Umbilical cord (tissue), 2 donors: ENCODE measurements around the gene PFKM. TPM values are rescaled to one million over a fixed set of nuclear protein-coding genes. Genes with fewer than 3 reads are reported as not detected.
A peak's percentile ranks its signal among the peaks of the same experiment; 100 is the strongest.

Experiments used
- DNase-seq: peaks from one replicate; pipeline ENCODE4 v3.0.0-alpha.2; 2015; ENCODE audit warnings: low spot score
- total RNA-seq: library from RNA; depleted of rRNA; stranded (reverse); fragments of >200 nt; gene quantifications from one replicate; pipeline ENCODE4 v1.2.3, GENCODE V29; 2014; ENCODE audit warnings: low replicate concordance; ENCODE audit not compliant: insufficient read depth

PFKM gene
- total RNA-seq, 1 donor from 2014 or later: 74.9 TPM

DNA sequence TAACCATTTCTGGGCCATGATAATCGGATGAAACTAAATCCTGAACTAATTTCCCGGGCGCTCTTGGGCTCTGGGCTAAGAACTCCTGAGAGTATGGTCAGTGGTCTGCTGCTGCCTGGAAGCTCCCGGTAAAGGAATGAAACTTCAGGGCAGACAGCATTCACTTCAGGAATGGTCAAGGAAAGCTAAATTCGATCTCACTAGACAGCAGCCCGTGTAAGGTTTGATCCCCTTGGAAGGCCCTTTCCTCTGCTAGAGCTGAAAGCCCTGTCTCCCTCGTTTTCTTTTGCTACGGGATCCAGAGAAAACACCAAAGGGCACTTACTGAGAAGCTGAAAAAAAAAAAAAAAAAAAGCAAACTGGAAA lies 37.5 kb downstream of the PFKM start:
- peak; percentile 39 for DNase-seq

DNA sequence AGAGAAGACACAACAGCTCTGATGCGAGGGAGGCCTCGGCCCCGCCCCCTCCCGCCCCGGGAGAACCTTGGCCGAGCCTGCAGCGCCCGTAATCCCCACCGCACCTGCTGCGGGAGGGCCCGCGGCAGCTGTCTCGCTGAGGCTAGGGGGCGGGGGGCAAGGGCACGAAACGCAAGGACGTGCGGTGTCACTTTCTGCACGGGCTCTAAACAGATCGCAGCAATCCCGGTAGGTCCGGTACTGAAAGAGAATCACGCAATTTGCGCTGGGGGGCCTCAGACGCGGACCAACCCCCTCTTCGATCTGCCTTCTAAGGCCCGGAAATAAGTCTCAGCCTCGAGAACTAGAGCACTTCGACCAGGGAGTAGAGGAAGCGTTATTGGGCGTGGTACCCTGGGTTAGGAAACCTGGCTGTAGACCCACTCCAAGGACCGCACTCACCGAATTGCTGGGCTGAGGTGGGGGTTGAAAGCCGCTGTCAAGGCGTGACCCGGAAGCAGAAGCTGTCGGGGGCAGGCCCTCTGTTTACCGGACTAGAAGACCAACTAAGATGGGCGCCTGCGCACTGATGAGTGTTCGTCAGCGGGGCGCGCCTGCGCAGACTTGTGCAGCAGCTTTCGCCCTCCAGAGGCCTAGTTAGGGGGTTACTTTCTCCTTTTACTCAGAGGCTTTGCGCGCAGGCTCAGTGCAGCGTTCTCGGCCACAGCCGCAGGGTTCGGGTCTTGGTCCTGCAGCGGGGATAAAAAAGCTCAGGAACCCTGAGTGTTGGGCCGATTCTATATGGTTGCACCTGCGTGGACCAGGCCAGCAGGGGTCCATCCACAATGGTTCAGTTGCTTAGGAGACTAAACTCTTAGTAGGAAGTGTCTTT lies 38.1 kb downstream of the PFKM start, which contains the start of gene ASB8:
Gene ASB8, minus strand, starts transcription at position 498 of the 871 bp plus-strand sequence. CDS start 4,019 bp downstream, outside the sequence.
- peak; percentile 99 for DNase-seq

DNA sequence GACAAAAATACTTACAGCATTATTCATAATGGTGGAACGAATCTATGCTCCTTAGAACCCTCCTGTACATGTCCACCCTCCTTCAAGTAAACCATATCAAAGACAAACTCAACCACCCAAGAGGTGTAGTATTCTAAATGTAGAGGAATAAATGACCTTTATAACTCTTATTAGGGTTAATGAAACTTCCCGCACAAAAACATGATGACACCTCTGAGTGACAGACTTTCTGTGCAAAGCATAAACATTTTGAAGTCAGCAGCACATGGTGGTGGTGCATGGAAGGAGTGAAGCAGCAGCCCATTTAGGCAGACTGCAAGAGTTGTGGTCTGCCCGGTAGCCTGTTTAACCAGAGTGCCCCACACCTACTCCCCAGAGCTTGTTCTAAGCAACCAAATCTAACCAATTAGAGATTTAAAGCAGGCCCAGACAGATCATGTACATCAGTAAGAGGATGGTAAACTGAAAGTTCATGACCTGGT lies 38.8 kb downstream of the PFKM start:
- DNase-seq: no peak

DNA sequence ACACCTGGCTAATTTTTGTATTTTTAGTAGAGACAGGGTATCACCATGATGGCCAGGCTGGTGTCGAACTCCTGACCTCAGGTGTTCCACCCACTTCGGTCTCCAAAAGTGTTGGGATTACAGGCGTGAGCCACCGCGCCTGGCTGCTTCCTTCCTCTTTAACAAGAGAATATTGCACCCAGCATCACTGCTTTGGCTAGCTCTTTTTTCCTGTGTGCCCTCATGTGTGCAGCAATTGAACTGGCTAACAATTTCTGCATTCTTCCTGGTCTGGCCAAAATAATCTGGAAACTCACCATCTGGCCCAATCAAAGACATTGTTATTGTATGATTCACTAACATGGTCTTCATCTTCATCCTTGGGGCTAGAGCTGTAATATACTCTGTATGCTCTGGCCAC lies 40.9 kb downstream of the PFKM start:
- DNase-seq: no peak

DNA sequence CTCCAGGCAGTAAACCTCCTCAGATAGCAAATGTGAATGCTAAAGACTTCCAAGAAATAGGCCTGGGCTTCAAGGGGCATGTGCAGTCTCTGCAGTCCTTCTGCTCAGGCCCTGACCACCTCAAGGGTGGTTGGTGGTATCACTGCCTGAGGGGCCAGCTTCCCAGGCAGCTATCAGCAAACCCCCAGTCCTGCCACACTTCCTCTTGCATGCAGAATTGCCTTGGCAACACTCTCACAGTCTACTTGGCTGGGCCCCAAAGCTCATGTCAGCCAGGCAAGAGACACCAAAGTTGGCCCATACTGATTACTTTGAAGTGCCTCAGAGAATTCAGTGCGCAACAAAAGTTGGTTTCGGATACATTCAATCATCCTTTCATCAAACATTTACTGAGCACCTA lies 41.6 kb downstream of the PFKM start:
- DNase-seq: peak; percentile 38

DNA sequence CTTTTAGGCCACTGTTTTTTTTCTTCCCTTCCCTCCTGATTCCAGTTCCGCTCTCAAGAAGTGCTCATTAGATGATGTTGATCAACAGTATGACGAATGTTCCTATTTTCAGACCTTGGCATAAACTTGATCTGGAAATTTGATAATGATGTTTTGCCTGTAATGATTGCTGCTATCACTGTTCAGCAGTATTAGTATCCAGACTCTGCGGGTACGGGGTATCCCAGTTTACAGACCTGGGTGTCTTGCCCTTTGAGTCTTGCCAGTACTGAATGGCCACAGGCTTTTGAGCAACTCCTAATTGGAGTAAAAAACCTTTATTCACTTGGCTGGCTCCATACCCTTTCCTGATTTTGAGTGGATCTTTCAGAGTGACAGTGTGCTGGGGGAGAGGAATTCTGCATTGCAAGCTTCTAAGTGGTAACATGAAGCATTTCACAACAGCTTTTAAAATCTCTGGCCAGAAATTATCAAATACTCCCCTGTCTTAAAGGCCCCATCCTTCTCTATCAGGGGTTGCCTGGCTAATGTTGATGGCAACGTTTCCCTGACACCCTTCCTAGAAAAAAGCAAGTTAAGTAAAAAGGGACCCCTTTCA lies 44.1 kb downstream of the PFKM start:
- peak; percentile 33 for DNase-seq

DNA sequence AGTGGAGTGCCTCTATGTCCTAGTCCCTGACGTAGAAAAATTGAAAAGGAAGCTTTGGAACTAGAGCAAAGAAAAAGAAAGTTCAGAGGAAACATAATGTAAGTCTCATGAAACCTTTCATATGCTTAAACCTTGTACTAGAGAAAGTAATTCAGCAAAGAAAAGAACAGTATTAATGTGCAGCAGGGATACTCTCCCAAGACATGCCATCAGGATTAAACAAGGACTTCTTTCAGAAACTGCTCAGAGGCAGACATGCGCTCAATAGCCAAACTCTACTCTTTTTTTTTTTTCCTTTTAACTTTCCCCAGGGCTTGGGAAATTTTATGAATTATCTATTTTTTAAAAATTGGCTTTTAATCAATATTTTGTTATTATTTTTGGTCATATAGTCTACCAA lies 45.3 kb downstream of the PFKM start:
- DNase-seq: peak; percentile 28

DNA sequence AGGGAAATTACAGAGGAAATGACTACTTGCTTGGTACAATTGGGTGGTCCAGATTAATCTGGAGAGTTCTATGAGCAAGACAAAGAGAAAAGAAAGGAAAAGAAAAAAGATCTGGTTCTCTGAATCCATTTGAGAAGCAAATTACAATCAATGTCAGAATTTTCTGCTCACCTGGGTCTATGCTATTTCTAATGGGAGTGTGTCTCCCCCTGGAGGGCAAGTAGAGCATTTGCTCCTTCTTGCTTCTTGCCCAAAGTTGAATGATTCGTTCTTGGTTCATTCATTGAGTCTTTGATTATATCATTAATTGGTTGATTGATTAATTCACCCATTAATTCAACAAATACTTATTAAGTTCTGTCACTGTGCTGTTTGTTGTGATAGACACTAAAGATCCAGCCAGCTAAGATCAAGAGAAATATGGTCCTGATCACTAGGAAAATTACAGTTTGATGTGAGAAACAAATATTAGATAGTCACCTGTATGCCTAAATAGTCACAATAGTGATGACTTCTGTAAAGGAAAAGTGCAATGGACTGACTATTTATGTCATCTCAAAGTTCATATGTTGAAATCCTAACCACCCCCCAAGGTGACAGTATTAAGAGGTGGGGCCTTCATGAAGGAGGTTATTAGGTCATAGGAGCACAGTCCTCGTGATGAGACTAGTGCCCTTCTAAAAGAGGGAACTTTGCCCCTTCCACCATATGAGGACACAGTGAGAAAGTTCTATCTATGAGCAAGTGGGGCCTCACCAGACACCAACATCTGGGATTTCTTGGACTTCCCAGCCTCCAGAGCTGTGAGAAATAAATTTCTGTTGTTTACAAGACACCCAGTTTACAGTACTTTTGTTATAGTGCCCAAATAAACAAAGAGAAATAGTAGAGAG lies 46.2 kb downstream of the PFKM start:
- DNase-seq: peak; percentile 57

DNA sequence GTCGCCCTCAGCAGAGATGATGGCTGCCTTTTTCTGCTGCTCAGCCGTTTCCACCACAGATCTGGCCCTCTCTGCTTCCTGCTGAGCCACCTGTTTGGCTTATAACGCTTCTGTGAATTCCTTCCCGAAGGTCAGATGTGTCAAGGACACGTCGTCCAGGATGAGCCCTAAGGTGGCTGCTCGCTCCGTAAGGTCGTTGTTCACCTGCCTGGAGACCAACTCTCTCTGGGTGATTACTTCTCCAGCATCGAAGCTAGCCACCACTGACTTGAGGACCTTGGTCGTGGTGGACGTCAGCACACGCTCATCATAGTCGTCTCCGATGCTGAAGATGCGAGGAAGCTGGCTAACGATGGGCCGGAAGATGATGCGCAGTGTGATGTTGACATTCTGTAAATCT lies 49.8 kb downstream of the PFKM start:
- no peak for DNase-seq

DNA sequence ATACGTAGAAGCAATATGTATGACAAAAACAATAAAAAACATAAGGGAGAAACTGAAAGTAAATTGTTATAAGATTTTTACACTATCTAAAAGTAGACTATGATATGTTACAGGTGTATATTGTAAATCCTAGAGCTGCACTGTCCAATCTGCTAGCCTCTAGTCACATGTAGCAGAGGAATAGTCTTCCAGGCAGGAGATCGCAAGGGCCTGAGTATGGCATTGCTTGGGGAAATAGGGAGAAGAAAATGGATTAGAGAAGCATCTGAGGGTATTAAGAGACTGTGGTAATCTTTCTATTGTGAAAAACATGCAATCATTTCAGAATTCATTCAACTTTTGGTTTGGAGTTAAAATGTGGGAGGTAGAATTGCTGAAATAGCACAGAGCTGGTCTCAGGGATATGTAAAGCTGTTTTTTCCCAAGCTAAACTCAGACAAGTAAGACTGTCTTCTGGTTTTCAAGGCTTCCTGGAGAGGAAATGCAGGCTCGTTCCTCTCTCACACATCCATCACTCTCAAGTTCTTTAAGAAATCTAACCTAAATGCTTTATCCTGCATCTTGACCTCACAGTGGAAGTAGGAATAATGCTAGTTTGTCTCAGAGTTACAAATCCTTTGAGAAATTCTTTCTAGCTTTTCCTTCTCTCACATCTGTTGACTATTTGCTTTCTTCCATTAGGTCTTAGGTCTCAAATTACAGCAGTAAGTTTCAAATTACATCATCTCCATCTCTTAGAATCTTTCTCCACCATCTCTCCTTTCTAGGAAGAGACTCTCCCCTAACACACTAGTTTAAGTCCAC lies 56.7 kb downstream of the PFKM start:
- peak; percentile 67 for DNase-seq

DNA sequence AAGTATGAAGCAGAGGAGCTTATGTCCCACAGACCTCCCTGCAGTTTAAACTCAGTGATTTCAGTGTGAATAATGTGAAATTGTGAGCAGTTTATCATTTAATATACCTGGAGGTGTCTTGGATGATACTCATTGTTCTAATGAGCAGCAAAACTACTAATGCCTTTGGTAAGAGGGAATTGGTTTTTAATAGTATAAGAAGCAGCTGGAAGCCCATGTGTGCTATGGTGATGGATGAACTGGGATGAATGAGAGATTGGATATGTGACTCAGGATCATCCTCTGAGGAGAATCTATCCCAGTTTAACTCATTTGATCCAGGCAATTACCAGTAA lies 57.2 kb downstream of the PFKM start:
- no peak for DNase-seq

DNA sequence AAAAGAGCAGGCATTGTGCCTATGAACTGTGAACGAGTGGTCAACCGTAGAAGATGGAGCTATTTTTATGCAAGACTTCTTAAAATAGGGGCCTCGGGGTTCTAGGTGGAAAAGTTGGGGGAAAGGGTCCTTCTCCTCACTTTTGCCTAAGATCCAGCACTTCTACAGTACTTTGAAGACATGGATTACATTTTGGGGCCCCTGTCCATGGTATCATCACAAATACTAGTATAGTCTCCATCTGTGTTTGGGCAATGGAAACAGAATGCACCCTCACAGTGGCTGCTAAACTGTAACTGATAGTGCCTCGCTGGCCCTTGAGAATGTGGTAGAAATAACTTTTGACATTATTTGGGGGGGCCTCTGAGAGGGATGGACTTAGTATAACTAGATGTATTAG lies 58.8 kb downstream of the PFKM start:
- DNase-seq: no peak

DNA sequence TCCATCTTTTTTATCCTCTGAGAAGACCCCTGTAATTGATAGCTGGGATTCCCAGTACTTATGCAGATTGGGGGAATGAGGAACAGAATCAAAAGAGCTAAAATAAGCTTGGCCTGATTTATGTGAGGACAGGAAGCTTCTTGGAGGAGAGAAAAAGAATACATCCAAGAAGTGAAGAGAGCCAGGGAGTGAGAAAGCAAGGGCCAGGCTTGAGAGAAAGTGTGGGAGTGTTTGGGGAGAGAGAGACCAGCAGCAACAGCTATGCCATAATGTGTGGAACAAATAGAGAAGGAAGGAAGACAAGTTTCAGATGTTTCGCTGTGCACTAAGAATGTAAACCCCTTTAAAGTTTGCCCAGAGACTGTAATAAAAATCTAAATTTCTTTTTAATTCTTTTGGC lies 60.3 kb downstream of the PFKM start:
- DNase-seq: no peak

DNA sequence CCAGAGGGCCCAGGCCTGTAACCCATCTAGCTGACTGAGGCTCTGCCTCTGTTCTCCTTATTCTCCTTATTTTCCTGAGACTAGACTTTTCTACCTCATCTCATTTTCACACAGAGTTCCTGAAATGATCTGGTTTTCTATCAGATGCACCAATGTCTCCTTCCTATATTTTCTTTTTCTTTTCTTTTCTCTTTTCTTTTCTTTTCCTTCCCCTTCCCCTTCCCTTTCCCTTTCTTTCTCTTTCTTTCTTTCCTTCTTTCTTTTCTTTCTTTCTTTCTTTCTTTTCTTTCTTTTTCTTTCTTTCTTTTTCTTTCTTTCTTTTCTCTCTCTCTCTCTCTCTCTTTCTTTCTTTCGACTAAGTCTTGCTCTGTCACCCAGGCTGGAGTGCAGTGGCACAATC lies 61.3 kb downstream of the PFKM start:
- DNase-seq: no peak

DNA sequence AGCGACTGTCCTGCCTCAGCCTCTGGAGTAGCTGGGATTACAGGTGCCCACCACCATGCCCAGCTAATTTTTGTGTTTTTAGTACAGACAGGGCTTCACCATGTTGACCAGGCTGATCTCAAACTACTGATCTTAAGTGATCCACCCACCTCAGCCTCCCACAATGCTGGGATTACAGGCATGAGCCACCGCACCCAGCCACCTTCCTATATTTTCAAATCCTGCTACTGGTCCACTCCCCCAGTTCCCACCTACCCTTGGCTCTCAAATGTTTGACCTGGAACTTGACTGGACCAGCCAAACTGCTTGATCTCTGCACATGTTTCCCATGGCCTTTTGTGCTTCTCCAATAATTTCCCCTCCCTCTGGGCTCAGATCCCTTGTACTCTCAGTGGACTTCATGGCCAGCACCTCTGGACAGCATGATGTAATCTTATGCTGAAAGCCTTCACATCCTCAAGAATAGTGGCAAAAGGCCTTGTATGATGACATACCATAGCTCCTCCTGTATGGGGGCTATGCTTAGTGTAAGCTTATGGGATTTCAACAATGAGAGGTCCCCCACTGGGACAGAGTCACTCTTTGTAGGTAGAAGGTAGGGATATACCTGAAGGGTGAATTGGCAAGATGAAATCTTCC lies 61.8 kb downstream of the PFKM start:
- DNase-seq: no peak

DNA sequence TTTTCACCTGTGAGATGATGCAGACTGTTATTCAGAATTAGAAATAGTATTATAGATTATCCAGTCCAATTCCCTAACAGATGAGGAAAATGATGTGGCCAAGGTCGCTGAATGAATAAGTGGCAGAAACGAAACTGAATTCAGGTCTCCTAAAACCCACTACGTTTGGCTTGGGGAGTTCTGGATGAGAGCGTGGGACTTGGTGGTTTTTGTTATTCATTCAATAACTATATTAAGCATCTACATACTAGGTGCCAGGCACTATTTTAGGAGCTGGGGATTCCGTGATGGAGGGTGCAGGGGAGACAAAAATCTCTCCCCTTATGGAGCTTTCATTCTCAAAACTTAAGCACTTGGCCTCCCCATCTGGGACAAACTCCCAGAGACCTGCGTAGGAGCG lies 63.5 kb downstream of the PFKM start:
- DNase-seq: no peak

DNA sequence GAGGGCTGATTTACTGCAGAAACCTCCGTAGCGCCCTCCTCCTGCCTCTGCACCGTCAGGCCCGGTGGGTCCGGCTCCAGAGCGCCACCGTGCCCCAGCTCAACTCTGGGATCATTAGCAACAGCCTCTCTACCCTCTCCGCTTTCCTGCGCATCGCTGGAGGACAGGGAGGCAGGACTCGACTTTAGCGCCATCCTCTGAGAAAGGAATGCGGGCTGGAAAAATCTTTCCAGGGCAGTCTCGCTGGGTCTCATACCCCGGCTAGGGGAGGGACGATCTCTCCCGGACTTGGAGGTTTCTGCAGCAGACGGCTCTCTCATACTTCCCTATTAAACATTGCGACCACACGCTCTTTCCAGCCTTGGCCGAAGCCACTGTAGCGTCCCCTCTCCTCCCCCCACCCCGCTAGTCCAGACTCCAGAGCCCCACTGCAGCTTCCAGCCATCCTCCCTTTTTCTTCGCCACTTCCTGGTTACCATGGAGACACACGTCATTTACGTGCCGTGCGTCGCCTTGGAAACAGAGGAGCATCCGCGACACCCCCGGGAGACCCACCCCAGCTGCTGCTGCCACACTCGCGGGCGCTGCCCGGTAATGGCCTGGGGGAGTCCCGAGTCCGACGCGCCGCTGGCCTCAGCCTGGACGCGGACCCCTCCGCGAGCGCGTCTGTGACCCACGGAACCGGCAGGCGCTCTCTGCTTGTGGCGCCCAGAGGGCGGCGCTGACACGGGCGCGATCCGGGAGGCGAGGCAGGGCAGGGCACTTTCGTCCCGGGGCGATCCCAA lies 64.1 kb downstream of the PFKM start, which contains the start of gene CCDC184:
Gene CCDC184, plus strand, starts transcription at position 554 of the 785 bp plus-strand sequence. CDS start 479 bp downstream, outside the sequence.
- peak; percentile 95 for DNase-seq

DNA sequence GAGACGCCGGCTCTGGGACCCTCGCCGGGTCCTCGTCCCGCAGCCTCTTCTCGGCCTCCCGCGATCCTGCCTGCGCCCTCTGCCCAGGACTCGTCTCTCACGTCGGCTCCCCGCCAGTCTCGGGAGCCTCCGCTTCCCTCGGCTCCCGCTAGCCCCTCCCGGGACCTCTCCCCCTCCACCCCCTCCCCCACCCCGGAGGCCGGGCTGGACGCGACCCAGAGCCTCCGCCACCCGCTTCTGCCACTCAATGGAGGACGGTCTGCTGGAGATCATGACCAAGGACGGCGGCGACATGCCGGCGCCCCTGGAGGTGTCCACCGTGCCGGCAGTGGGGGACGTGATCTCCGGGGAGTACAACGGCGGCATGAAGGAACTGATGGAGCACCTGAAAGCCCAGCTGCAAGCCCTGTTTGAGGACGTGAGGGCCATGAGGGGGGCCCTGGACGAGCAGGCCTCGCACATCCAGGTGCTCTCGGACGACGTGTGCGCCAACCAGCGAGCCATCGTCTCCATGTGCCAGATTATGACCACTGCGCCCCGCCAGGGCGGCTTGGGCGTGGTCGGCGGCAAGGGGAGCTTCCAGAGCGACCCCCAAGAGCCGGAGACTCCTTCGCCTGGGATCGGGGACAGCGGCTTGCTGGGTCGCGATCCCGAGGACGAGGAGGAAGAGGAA lies 64.8 kb downstream of the PFKM start:
- no peak for DNase-seq

DNA sequence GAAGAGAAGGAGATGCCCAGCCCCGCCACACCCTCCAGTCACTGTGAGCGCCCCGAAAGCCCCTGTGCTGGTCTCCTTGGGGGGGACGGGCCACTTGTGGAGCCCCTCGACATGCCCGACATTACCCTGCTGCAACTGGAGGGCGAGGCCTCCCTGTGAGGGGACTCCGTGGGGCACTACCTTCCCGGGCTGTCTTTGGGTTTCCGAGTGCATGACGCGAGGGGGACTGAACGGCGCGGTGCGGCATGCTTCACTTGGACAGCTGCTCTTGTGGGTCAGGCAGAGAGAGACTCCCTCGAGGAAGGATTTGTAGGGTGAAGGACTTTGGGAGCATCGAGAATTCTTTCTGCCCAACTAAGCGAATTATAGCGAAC lies 65.4 kb downstream of the PFKM start:
- peak; percentile 41 for DNase-seq
